DOHH2 (cell line): ENCODE data around the gene MEIS2.

Source experiments
- H3F3A ChIP-seq: fragments of 200-600 bp; sonication (generic), shearing (Covaris generic); 2 replicates; pipeline ENCODE4 v1.6.0; 2016; ENCODE audit warnings: antibody characterized with exemption, mild to moderate bottlenecking; ENCODE audit not compliant: control insufficient read depth, insufficient read depth
- H3K27ac ChIP-seq: fragments of 200-600 bp; sonication (generic); 2 replicates; pipeline ENCODE4 v1.5.1; 2014; ENCODE audit warnings: low read depth, mild to moderate bottlenecking, low read length, moderate library complexity
- H3K27me3 ChIP-seq: fragments of 200-600 bp; sonication (generic); 2 replicates; pipeline ENCODE4 v1.6.1; 2014; ENCODE audit warnings: mild to moderate bottlenecking, low read length, mixed read lengths; ENCODE audit not compliant: control insufficient read depth
- H3K36me3 ChIP-seq: fragments of 200-600 bp; sonication (generic); 2 replicates; pipeline ENCODE4 v1.6.1; 2014; ENCODE audit warnings: mild to moderate bottlenecking, low read length, moderate library complexity, mixed read lengths; ENCODE audit not compliant: control insufficient read depth
- H3K4me1 ChIP-seq: fragments of 200-600 bp; sonication (generic); 2 replicates; pipeline ENCODE4 v1.6.1; 2014; ENCODE audit warnings: mild to moderate bottlenecking, low read length, mixed read lengths; ENCODE audit not compliant: control insufficient read depth
- H3K4me2 ChIP-seq: fragments of 200-600 bp; sonication (generic); 2 replicates; pipeline ENCODE4 v1.6.0; 2014; ENCODE audit warnings: mild to moderate bottlenecking, low read length, moderate library complexity
- H3K4me3 ChIP-seq: fragments of 200-600 bp; sonication (generic); 2 replicates; pipeline ENCODE4 v1.5.1; 2014; ENCODE audit warnings: mild to moderate bottlenecking, low read length, mixed read lengths
- H3K79me2 ChIP-seq: fragments of 200-600 bp; sonication (generic); 2 replicates; pipeline ENCODE4 v1.6.1; 2014; ENCODE audit warnings: mild to moderate bottlenecking, low read length, mixed read lengths; ENCODE audit not compliant: control insufficient read depth
- H3K9me2 ChIP-seq: fragments of 200-600 bp; sonication (generic); replicated peaks from 2 replicates; pipeline ENCODE4 v1.6.1; 2014; ENCODE audit warnings: mild to moderate bottlenecking, low read length, mixed read lengths; ENCODE audit not compliant: control insufficient read depth
- H3K9me3 ChIP-seq: fragments of 200-600 bp; sonication (generic); 2 replicates; pipeline ENCODE4 v1.6.1; 2014; ENCODE audit warnings: antibody characterized with exemption, low read length, mixed read lengths; ENCODE audit not compliant: control insufficient read depth, insufficient read depth
- H4K20me1 ChIP-seq: fragments of 200-600 bp; sonication (generic); 2 replicates; pipeline ENCODE4 v1.6.0; 2014; ENCODE audit warnings: low read depth, mild to moderate bottlenecking, antibody characterized with exemption, low read length, moderate library complexity; ENCODE audit not compliant: control insufficient read depth, insufficient read depth
- EZH2phosphoT487 ChIP-seq: fragments of 200-600 bp; sonication (generic); IDR thresholded peaks from 2 replicates; pipeline ENCODE4 v1.6.1; 2017; ENCODE audit warnings: borderline replicate concordance, mild to moderate bottlenecking, antibody characterized with exemption, low read length, moderate library complexity, mixed read lengths
- TF ChIP-seq, protein P1 (sequence below): fragments of 200-600 bp; sonication (generic); IDR thresholded peaks from one replicate; pipeline ENCODE4 v1.5.1; 2014; ENCODE audit warnings: antibody characterized with exemption, mild to moderate bottlenecking, low read depth, low read length; ENCODE audit not compliant: poor library complexity, severe bottlenecking

Gene MEIS2

DNA sequence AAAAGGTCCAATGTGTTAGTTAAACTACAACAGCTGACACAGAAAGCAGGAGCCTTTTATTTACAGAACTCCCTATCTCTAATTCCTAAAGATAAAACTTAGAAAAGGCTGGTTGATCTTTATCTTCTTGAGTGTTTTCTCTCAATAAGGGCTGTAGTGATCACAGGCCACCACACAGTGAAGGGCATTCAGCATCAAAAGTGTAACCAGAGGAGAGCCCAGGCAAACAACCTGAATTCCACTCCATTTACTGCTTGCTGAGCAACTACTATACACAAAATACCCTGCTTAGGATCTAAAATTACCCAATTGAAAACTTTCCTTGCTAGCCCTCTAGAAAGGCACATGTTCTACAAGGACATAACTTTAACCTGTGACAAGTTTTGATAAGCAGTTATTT, 122.7 kb downstream of the MEIS2 start:
- TF ChIP-seq, protein P1, sequence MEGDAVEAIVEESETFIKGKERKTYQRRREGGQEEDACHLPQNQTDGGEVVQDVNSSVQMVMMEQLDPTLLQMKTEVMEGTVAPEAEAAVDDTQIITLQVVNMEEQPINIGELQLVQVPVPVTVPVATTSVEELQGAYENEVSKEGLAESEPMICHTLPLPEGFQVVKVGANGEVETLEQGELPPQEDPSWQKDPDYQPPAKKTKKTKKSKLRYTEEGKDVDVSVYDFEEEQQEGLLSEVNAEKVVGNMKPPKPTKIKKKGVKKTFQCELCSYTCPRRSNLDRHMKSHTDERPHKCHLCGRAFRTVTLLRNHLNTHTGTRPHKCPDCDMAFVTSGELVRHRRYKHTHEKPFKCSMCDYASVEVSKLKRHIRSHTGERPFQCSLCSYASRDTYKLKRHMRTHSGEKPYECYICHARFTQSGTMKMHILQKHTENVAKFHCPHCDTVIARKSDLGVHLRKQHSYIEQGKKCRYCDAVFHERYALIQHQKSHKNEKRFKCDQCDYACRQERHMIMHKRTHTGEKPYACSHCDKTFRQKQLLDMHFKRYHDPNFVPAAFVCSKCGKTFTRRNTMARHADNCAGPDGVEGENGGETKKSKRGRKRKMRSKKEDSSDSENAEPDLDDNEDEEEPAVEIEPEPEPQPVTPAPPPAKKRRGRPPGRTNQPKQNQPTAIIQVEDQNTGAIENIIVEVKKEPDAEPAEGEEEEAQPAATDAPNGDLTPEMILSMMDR, result no peak
- TF ChIP-seq EZH2phosphoT487, result no peak
- Histone ChIP-seq H3K27ac (no peak overlapping the region), H3F3A (no peaks in the 10 kb centered on the region), H3K9me3 (no peaks in the 10 kb centered on the region), H3K27me3 (no peaks in the 10 kb centered on the region), H3K9me2 (no peaks in the 10 kb centered on the region), H3K36me3 (no peaks in the 10 kb centered on the region), H3K79me2 (no peaks in the 10 kb centered on the region), H3K4me1 (no peaks in the 10 kb centered on the region), H4K20me1 (no peaks in the 10 kb centered on the region), H3K4me3 (no peak overlapping the region), H3K4me2 (no peak overlapping the region)

DNA sequence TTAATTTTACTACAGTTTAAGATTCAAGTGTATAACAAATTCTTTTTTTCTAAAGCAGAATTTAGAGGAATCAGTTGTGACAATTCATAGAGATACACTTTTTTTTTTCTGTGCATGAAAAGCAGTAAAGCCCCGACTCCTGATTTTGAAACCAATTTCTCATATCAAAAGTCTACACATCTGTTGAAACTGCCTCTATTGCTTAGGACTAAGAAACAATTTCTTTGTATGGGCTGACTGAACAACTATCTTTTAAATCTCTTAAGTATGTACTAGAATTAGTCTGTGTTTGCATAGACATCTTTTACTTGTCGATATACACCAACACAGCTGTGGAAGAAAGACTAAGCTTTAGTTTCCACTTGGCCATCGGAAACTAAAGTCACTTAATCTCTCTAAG, 127.6 kb downstream of the MEIS2 start:
- Histone ChIP-seq H3K79me2 (no peaks in the 10 kb centered on the region), H3K27me3 (no peaks in the 10 kb centered on the region), H4K20me1 (no peaks in the 10 kb centered on the region), H3K9me3 (no peaks in the 10 kb centered on the region), H3K27ac (no peak overlapping the region), H3K4me1 (no peaks in the 10 kb centered on the region), H3K36me3 (peaks cover 13% of the 10 kb centered on the region), H3K9me2 (no peaks in the 10 kb centered on the region), H3K4me3 (no peak overlapping the region), H3K4me2 (no peak overlapping the region), H3F3A (no peaks in the 10 kb centered on the region)
- no peak for TF ChIP-seq EZH2phosphoT487
- TF ChIP-seq, protein P1, result no peak

DNA sequence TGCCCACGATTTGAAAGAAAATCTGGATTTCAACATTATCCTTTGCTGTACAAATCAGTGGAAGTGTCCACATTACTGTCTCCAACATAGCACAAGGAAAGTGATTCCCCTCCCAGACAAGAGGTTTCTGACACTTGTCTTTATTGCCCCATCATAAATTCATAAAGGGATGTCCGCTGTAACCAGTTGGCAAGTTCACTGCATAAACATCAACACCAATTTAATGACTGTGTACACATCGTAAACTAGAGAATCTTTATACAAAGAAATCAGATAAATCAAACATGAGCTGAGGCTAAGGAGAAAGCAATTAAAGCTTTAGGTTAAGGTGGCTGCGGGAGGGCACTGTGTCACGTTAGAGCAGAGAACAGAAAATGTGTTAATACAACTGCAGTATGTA, 129.8 kb downstream of the MEIS2 start:
- Histone ChIP-seq H3K27me3 (no peaks in the 10 kb centered on the region), H3K9me3 (no peaks in the 10 kb centered on the region), H3K9me2 (no peaks in the 10 kb centered on the region), H3K36me3 (peaks cover 13% of the 10 kb centered on the region), H3K27ac (no peak overlapping the region), H3K4me1 (no peaks in the 10 kb centered on the region), H4K20me1 (no peaks in the 10 kb centered on the region), H3K79me2 (no peaks in the 10 kb centered on the region), H3F3A (no peaks in the 10 kb centered on the region), H3K4me3 (no peak overlapping the region), H3K4me2 (no peak overlapping the region)
- TF ChIP-seq, protein P1, result no peak
- TF ChIP-seq EZH2phosphoT487, result no peak

DNA sequence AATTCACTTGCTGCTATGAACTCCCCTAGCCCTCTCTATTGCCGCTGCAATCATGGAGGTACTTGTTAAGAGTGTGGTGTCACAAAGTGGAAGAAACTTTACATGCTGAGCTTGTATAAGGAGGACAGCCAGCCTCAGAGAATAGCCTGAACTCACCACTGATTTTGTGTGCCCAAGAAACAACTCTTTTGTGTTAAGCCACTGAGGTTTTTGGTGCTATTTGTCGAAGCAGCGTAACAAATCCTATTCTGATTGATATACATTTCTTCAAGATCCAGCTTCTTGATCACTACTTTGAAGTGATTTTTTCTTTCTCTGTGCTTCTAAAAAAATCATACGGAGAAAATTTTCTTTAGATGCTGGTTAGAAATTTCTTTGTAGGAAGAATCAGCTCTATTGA, 132.4 kb downstream of the MEIS2 start:
- H3F3A ChIP-seq, result no peaks in the 10 kb centered on the region

More for the DNA sequence above, 132.4 kb downstream of the MEIS2 start:
- Histone ChIP-seq H3K9me2 (no peaks in the 10 kb centered on the region), H4K20me1 (no peaks in the 10 kb centered on the region), H3K4me2 (no peak overlapping the region), H3K4me1 (no peaks in the 10 kb centered on the region), H3K36me3 (peaks cover 16% of the 10 kb centered on the region), H3K4me3 (no peak overlapping the region), H3K79me2 (no peaks in the 10 kb centered on the region), H3K27ac (no peak overlapping the region), H3K27me3 (no peaks in the 10 kb centered on the region), H3K9me3 (no peaks in the 10 kb centered on the region)
- no peak for TF ChIP-seq EZH2phosphoT487
- TF ChIP-seq, protein P1, result no peak
